HG02981 (cell line): ENCODE results near the gene DOK6.
"Not testable (repeated sequence)": the region's sequence is repeated elsewhere in the genome, so short reads cannot be mapped to it uniquely, and the experiment has no call there.

Source experiments
- ATAC-seq: cut with Tn5 transposase; IDR thresholded peaks from one replicate; pipeline ENCODE4 v1.9.1; 2021; ENCODE audit warnings: mild to moderate bottlenecking, moderate library complexity; ENCODE audit not compliant: unreplicated experiment

DOK6 gene

GRCh38 chr18:69400253-69400975 is at the start of gene DOK6:
TSS of gene DOK6 (plus strand) at chr18:69400888.
- ATAC-seq, result no peak

GRCh38 chr18:69353023-69353422 is 47.7 kb upstream of the DOK6 start:
- no peak for ATAC-seq

GRCh38 chr18:69357590-69357989 is 43.1 kb upstream of the DOK6 start:
- no peak for ATAC-seq

GRCh38 chr18:69358212-69358895 is 42.3 kb upstream of the DOK6 start:
- ATAC-seq, result no peak

- not testable (repeated sequence) for ATAC-seq
Measured at GRCh38 chr18:69359768-69360167, 40.9 kb upstream of the DOK6 start.

- no peak for ATAC-seq
Measured at GRCh38 chr18:69364930-69365329, 35.8 kb upstream of the DOK6 start.

- no peak for ATAC-seq
Measured at GRCh38 chr18:69365658-69366057, 35.0 kb upstream of the DOK6 start.

GRCh38 chr18:69367104-69367503 is 33.6 kb upstream of the DOK6 start:
- ATAC-seq, result no peak

- no peak for ATAC-seq
Measured at GRCh38 chr18:69371729-69372128, 29.0 kb upstream of the DOK6 start.

- ATAC-seq, result no peak
Measured at GRCh38 chr18:69380324-69380723, 20.4 kb upstream of the DOK6 start.

- ATAC-seq, result no peak
Measured at GRCh38 chr18:69383186-69383585, 17.5 kb upstream of the DOK6 start.

GRCh38 chr18:69387186-69387585 is 13.5 kb upstream of the DOK6 start:
- ATAC-seq, result no peak

- ATAC-seq, result no peak
Measured at GRCh38 chr18:69388222-69388621, 12.5 kb upstream of the DOK6 start.

GRCh38 chr18:69397096-69397495 is 3.6 kb upstream of the DOK6 start:
- ATAC-seq, result no peak

GRCh38 chr18:69399253-69399652 is 1.4 kb upstream of the DOK6 start:
- ATAC-seq, result no peak

- ATAC-seq, result no peak
Measured at GRCh38 chr18:69400976-69401225, 213 bp downstream of the DOK6 start.

GRCh38 chr18:69401226-69401971 is 711 bp downstream of the DOK6 start:
- no peak for ATAC-seq

- no peak for ATAC-seq
Measured at GRCh38 chr18:69401972-69402532, 1.4 kb downstream of the DOK6 start.

- no peak for ATAC-seq
Measured at GRCh38 chr18:69402533-69402989, 1.9 kb downstream of the DOK6 start.

GRCh38 chr18:69408522-69408921 is 7.8 kb downstream of the DOK6 start:
- ATAC-seq, result no peak

GRCh38 chr18:69411199-69411598 is 10.5 kb downstream of the DOK6 start:
- ATAC-seq, result no peak

- ATAC-seq, result no peak
Measured at GRCh38 chr18:69414184-69414583, 13.5 kb downstream of the DOK6 start.
